Heart left ventricle (tissue), 13 donors: ENCODE measurements around the gene WNT6.

Experiments
- CTCF ChIP-seq, 12 donors: fragments of 200-600 bp; sonication (generic) in 4 of 12; IDR thresholded peaks; one replicate each; pipeline versions ENCODE4 v1.5.0 to v1.8.0; 2018 to 2022; ENCODE audit warnings: antibody characterized with exemption in 12 of 12, mild to moderate bottlenecking in 5 of 12
- POLR2A ChIP-seq, 2 donors: fragments of 450-650 bp; IDR thresholded peaks; one replicate each; pipeline ENCODE4 v1.6.1; 2017; ENCODE audit warnings: antibody characterized with exemption in 2 of 2, mild to moderate bottlenecking in 2 of 2, moderate library complexity in 2 of 2
- donor health status: ischemic (EF 13 %, LVEDD 7.1; RV severe dilation, severe dysfunction).
- donor health status: DM: no; HTN: yes; CAD: no.
- donor health status: DM: no; HTN: no; CAD: no.
- donor health status: ischemic (EF 25% LVEDD 6.9; RV normal size, moderate dysfunction).
- donor health status: ischemic (EF 25% LVEDD 5.7; RV mildly dilated, moderate dysfunction).
- donor health status: ischemic (EF 35%, LVEDD 5.7; RV mildly dilated, moderate dysfunction).
- donor health status: nonischemic (EF 11% LVEDD 7.7; RV severe dilation, severe dysfunction).
- donor health status: DM: yes; HTN: yes; CAD: no.
- donor health status: PGD.
- donor health status: ischemic (EF 29% LVEDD 5.4; RV normal size, mild dysfunction).
- donor health status: nonischemic (EF 23%, LVEDD 6.1; RV moderate dilation, normal function).

- TF ChIP-seq POLR2A (IDR thresholded peaks at IDR 0.05) (no peak), CTCF (IDR thresholded peaks at IDR 0.05) (no peak)
These were observed 20.2 kb upstream of the WNT6 start for GRCh38 chr2:218839430-218839829.
